OCI-LY7 (cell line): ENCODE measurements around the gene SFRP4.

Source experiments
- CTCF ChIP-seq: fragments of 200-600 bp; sonication (generic); conservative IDR thresholded peaks from 2 replicates; pipeline ENCODE4 v1.5.1; 2014; ENCODE audit warnings: mild to moderate bottlenecking, antibody characterized with exemption, low read length, moderate library complexity, mixed read lengths
- EZH2phosphoT487 ChIP-seq: fragments of 200-600 bp; sonication (generic); IDR thresholded peaks from 2 replicates; pipeline ENCODE4 v1.6.1; 2018; ENCODE audit warnings: low read depth, borderline replicate concordance, mild to moderate bottlenecking, mixed run types, antibody characterized with exemption, low read length, moderate library complexity, mixed read lengths

- no peak for TF ChIP-seq CTCF
- TF ChIP-seq EZH2phosphoT487 = no peak
Observed at GRCh38 chr7:37956791-37957190, 40.2 kb upstream of the SFRP4 start.
